WI38 (cell line): Measurements from ENCODE around the gene ZKSCAN4.

ENCODE experiments used
- H3K4me3 ChIP-seq: 2 replicates; pipeline ENCODE4 v1.5.1; 2011; ENCODE audit warnings: low read depth, mild to moderate bottlenecking, control low read depth, low read length
- TF ChIP-seq, protein P1 (sequence below): IDR thresholded peaks from 2 replicates; pipeline ENCODE4 v1.5.1; 2012; ENCODE audit warnings: low read depth, mild to moderate bottlenecking, control low read depth, low read length

ZKSCAN4 gene

GRCh38 chr6:28280595-28281287, 28.7 kb upstream of the ZKSCAN4 start:
- TF ChIP-seq, protein P1, sequence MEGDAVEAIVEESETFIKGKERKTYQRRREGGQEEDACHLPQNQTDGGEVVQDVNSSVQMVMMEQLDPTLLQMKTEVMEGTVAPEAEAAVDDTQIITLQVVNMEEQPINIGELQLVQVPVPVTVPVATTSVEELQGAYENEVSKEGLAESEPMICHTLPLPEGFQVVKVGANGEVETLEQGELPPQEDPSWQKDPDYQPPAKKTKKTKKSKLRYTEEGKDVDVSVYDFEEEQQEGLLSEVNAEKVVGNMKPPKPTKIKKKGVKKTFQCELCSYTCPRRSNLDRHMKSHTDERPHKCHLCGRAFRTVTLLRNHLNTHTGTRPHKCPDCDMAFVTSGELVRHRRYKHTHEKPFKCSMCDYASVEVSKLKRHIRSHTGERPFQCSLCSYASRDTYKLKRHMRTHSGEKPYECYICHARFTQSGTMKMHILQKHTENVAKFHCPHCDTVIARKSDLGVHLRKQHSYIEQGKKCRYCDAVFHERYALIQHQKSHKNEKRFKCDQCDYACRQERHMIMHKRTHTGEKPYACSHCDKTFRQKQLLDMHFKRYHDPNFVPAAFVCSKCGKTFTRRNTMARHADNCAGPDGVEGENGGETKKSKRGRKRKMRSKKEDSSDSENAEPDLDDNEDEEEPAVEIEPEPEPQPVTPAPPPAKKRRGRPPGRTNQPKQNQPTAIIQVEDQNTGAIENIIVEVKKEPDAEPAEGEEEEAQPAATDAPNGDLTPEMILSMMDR, result no peak

DNA sequence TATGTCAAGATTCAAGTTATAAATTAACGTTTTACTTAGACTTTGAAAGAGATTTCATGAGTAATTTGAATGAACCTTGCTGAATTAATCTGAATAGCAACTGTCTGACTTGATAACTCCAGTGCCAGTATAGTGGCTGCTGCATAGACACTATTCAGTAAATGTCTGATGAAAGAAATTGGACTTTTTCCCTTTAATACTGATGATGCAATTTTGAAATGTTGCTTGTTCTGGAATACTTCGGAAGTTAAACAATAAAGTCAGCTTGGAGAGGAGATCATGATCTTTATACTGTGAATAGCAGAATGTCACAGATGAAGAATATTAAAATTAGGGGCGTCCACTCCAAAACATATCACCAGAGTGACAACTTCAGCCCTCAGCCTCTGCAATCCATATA, 25.7 kb upstream of the ZKSCAN4 start:
- no peak overlapping the region for H3K4me3 ChIP-seq
- TF ChIP-seq, protein P1, result no peak

More at GRCh38 chr6:28280595-28281287, 28.7 kb upstream of the ZKSCAN4 start:
- H3K4me3 ChIP-seq, result peak overlapping the region; percentile 82

GRCh38 chr6:28274888-28275287, 22.8 kb upstream of the ZKSCAN4 start:
- no peak overlapping the region for H3K4me3 ChIP-seq
- TF ChIP-seq, protein P1, result no peak

DNA sequence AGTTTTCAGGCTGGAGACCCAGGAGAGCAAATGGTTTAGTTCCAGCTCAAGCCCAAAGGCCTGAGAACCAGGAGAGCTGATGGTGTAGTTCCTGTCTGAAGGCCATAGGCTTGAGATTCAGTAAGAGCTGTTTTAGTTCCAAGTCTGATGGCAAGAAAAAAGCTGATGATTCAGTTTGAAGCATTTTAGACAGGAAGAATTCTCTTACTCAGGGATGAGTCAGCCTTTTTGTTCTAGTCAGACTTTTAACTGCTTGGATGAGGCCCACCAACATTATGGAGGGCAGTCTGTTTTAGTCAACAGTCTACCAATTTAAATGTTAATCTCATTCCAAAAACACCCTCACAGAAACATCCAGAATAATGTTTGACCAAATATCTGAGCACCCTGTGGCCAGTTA, 17.4 kb upstream of the ZKSCAN4 start:
- no peak overlapping the region for H3K4me3 ChIP-seq
- TF ChIP-seq, protein P1, result no peak

DNA sequence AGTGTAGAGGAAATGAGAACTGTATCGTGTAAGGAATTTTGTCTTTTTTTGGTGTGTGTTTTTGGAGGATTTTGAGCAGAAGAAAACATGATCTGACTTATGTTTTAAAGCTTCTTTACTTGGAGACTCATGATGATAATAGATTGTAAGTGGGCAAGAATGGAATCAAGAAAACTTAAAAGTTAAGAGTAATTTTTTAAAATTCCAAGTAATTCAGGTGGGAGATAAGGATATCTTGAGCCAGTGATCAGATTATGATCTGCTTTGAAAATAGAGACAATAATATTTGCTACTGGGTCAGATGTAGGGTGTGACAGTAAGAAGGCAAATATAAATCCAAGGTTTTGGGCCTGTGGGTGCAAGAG, 15.6 kb upstream of the ZKSCAN4 start:
- H3K4me3 ChIP-seq, result peak overlapping the region; percentile 79
- TF ChIP-seq, protein P1, result no peak

- TF ChIP-seq, protein P1, result no peak
- peak within 1 kb of the TSS; percentile 79 for H3K4me3 ChIP-seq
These were observed 15.1 kb upstream of the ZKSCAN4 start, which contains the start of gene ZSCAN26 for GRCh38 chr6:28266962-28267694. TSS of gene ZSCAN26 (plus strand) at chr6:28267143. CDS start at chr6:28271920, 4,777 bp downstream.

DNA sequence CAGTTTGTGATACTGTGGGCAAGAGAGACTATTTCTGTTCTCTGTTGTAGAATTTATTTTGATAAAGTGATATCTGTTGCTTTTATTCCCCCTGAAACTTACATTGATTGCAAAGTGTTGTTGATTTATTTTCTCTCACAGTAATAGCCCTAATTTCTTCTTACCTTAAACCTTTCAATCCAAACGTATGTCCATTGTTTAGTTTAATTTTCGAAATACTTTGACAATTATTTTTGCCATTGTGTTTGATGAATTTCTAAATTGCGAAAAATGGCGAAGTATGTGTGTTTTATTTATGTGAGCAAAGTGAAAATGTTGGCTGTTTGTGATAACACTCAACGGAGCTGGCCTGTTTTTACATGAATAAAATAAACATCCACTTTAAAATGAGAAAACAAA, 14.5 kb upstream of the ZKSCAN4 start:
- peak overlapping the region; percentile 79 for H3K4me3 ChIP-seq
- TF ChIP-seq, protein P1, result no peak
